Psoas muscle (tissue), 8 donors: ENCODE results near the gene SNX17. TPM values are rescaled to one million over a fixed set of nuclear protein-coding genes. Genes with fewer than 3 reads are reported as not detected.

ENCODE experiments used
- ATAC-seq, 4 donors: fragments of 200-7000 bp; cut with Tn5 transposase; one replicate each; pipeline ENCODE4 v1.9.1; 2020; ENCODE audit warnings: moderate library complexity in 3 of 4, mild to moderate bottlenecking in 2 of 4
- DNase-seq, 2 donors: peaks; one replicate each; pipeline ENCODE4 v3.0.0-alpha.2; 2020
- H3K27ac ChIP-seq: fragments of 200-600 bp; one replicate; pipeline ENCODE4 v1.8.0; 2022
- H3K27me3 ChIP-seq, 3 donors: fragments of 200-600 bp in 1 of 3; one replicate each; pipeline versions ENCODE4 v1.6.1 to v1.8.0; 2013 to 2022; ENCODE audit warnings: low read length in 2 of 3, mild to moderate bottlenecking in 2 of 3, moderate library complexity in 1 of 3; ENCODE audit not compliant: insufficient read depth in 3 of 3
- H3K36me3 ChIP-seq, 2 donors: fragments of 200-600 bp in 1 of 2; one replicate each; pipeline versions ENCODE4 v1.6.1 to v1.8.0; 2013 to 2022; ENCODE audit warnings: low read depth in 1 of 2, mild to moderate bottlenecking in 1 of 2, moderate library complexity in 1 of 2; ENCODE audit not compliant: insufficient read depth in 1 of 2
- H3K4me1 ChIP-seq: fragments of 200-600 bp; one replicate; pipeline ENCODE4 v1.8.0; 2022
- H3K4me3 ChIP-seq: fragments of 200-600 bp; one replicate; pipeline ENCODE4 v1.8.0; 2022; ENCODE audit warnings: mild to moderate bottlenecking
- H3K9me3 ChIP-seq: fragments of 200-600 bp; one replicate; pipeline ENCODE4 v1.8.0; 2022
- WGBS, 3 donors: extraction: QIAGEN DNeasy Blood & Tissue Kit; methylation state at CpG; one replicate each; pipeline versions ENCODE4 v1.1.6 to v1.1.7; 2013; 5-methylcytosine and 5-hydroxymethylcytosine counted together
- intact Hi-C, 2 donors: fragments of 100-400 bp; cut with DNase I; formaldehyde crosslinking; loops; one replicate each; pipeline versions ENCODE4 v1.11.0 to v1.14.2; 2022
- polyA plus RNA-seq, 3 donors: library from polyadenylated mRNA; stranded (reverse); fragments of 200-250 nt; gene quantifications; one replicate each; pipeline ENCODE4 v1.2.3, GENCODE V29; 2013
- total RNA-seq, 4 donors: library from RNA; stranded (reverse); fragmentation: NEBNext Ultra II Directional in 2 of 4; extraction: Animal tissue kit (Norgen Biotek cat#: 25700) in 2 of 4; gene quantifications; one replicate each; pipeline versions ENCODE4 v1.2.1 to v1.2.4, GENCODE V29; 2021 to 2023
- TF ChIP-seq, protein P1 (sequence below): fragments of 200-600 bp; IDR thresholded peaks from one replicate; pipeline ENCODE4 v1.8.0; 2022; ENCODE audit warnings: antibody characterized with exemption
- donor health status: healthy with polysubstance abuse.
- donor health status: DM: no; HTN: no; CAD: no; lungs with moderate emphysema.
- donor health status: Bipolar disorder and iron deficiency.
- donor health status: healthy.
- donor health status: DM: yes; HTN: yes; CAD: no.
- donor health status: DM: no; HTN: no; CAD: no.
- donor health status: DM: no; HTN: no; CAD: no.
- donor health status: DM: yes; HTN: yes; CAD: no.

Gene SNX17
- total and polyA plus RNA-seq, 7 donors, result 50.1 to 96.4 (median 60.2) TPM

DNA sequence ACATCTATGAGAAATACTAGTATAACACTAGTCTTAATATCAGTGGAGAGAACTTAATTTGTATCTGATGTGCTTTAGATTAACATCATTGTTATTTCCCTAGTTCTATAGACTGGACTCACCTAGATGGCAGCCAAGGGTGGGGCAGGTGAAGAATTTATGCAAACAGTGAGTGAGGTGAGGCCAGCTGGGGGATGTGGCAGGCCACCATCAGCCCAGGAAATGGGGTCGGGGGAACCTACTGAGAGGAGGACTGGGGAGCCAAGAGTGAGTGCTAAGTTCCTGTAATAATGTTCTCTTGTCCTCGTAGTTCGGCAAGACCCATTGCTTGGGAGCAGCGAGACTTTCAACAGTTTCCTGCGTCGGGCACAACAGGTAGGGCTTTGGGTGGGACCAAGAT is 2.5 kb downstream of the SNX17 start:
- 90 to 95% (median 92%) methylated on average over 6 of the region's 6 CpGs for WGBS, 3 donors
- Histone ChIP-seq H3K27ac (no peak overlapping the region), H3K9me3 (no peaks in the 10 kb centered on the region), H3K27me3 (no peaks in the 10 kb centered on the region), H3K36me3 (peaks cover 9 to 73% of the 10 kb centered on the region in 2 donors), H3K4me3 (no peak overlapping the region), H3K4me1 (peaks cover 29% of the 10 kb centered on the region)
- intact Hi-C loops, result no loop called here
- TF ChIP-seq, protein P1, sequence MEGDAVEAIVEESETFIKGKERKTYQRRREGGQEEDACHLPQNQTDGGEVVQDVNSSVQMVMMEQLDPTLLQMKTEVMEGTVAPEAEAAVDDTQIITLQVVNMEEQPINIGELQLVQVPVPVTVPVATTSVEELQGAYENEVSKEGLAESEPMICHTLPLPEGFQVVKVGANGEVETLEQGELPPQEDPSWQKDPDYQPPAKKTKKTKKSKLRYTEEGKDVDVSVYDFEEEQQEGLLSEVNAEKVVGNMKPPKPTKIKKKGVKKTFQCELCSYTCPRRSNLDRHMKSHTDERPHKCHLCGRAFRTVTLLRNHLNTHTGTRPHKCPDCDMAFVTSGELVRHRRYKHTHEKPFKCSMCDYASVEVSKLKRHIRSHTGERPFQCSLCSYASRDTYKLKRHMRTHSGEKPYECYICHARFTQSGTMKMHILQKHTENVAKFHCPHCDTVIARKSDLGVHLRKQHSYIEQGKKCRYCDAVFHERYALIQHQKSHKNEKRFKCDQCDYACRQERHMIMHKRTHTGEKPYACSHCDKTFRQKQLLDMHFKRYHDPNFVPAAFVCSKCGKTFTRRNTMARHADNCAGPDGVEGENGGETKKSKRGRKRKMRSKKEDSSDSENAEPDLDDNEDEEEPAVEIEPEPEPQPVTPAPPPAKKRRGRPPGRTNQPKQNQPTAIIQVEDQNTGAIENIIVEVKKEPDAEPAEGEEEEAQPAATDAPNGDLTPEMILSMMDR, result no peak
- DNase-seq, result no peak
- ATAC-seq, result no peak

DNA sequence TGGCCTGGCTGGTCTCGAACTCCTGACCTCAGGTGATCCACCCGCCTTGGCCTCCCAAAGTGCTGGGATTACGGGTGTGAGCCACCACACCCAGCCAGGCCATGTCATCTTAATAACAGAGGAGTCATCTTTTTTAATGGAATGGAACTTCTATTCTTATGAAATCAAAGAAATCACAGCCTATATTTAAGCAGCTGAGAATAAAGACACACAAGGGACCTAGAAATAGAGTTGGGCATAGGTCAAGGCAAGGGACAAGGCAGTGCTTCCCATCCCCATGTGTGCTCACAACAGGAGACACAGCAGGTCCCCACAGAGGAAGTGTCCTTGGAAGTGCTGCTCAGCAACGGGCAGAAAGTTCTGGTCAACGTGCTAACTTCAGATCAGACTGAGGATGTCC is 3.2 kb downstream of the SNX17 start:
- intact Hi-C loops, result no loop called here
- Histone ChIP-seq H3K27ac (no peak overlapping the region), H3K4me3 (no peak overlapping the region), H3K36me3 (peaks cover 6 to 73% of the 10 kb centered on the region in 2 donors), H3K27me3 (no peaks in the 10 kb centered on the region), H3K4me1 (peaks cover 26% of the 10 kb centered on the region), H3K9me3 (no peaks in the 10 kb centered on the region)
- TF ChIP-seq, protein P1, result no peak
- 82 to 90% (median 88%) methylated on average over 5 of the region's 5 CpGs for WGBS, 3 donors
- ATAC-seq, result no peak
- no peak for DNase-seq

DNA sequence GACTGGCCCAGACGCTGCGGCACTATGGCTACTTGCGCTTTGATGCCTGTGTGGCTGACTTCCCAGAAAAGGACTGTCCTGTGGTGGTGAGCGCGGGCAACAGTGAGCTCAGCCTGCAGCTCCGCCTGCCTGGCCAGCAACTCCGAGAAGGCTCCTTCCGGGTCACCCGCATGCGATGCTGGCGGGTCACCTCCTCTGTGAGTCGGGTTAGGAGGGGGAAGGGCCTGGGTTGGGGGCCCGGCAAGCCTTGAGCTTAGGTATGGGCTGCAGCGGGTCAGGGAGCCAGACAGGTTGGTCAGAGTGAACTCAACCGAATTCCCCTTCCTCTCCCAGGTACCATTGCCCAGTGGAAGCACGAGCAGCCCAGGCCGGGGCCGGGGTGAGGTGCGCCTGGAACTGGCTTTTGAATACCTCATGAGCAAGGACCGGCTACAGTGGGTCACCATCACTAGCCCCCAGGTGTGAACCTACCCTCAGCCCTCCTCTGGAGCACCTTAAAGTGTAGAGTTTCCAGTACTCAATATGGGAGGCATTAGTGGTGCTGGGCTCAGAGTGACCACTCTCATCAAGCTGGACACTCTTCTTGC is 5.2 kb downstream of the SNX17 start:
- H3K9me3 ChIP-seq, result no peaks in the 10 kb centered on the region
- no peak for DNase-seq
- H3K4me3 ChIP-seq, result no peak overlapping the region
- intact Hi-C loops, result no loop called here
- peaks cover 6 to 70% of the 10 kb centered on the region in 2 donors for H3K36me3 ChIP-seq
- no peaks in the 10 kb centered on the region for H3K27me3 ChIP-seq
- TF ChIP-seq, protein P1, result no peak
- H3K27ac ChIP-seq, result no peak overlapping the region
- H3K4me1 ChIP-seq, result peaks cover 27% of the 10 kb centered on the region
- ATAC-seq, result no peak
- 85 to 90% (median 89%) methylated on average over 19 to 20 of the region's 20 CpGs for WGBS, 3 donors

DNA sequence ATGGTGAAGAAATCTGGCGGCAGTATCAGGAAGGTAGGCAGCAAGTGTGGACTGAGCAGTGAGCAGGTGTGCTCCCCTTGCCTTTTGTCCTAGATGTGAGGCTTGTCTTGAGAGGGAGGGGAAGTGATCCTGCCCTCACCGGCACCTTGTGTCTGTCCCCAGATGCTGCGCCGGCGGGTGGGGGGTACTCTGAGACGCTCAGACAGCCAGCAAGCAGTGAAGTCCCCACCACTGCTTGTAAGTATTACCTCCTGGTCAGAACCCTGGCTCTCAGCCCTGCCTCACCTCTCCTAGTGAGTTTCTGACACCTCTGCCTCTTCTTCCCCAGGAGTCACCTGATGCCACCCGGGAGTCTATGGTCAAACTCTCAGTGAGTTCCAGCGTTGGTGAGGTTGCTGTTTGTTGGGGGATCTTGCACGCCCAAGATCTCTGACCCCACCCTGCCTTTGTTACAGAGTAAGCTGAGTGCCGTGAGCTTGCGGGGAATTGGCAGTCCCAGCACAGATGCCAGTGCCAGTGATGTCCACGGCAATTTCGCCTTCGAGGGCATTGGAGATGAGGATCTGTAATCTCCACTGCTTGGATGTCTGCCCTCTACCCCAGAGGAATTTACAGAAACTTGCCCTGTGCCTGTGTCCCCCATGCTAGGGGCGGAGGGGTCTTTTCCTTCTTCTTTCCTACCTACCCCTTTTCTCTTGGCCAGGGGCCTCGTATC is 5.9 kb downstream of the SNX17 start:
- Histone ChIP-seq H3K36me3 (peaks cover 6 to 72% of the 10 kb centered on the region in 2 donors), H3K27me3 (no peaks in the 10 kb centered on the region), H3K27ac (no peak overlapping the region), H3K9me3 (no peaks in the 10 kb centered on the region), H3K4me1 (peaks cover 27% of the 10 kb centered on the region), H3K4me3 (no peak overlapping the region)
- WGBS, 3 donors, result 62 to 71% (median 63%) methylated on average over 13 to 16 of the region's 16 CpGs
- DNase-seq, result no peak
- TF ChIP-seq, protein P1, result no peak
- intact Hi-C loops, result no loop called here
- ATAC-seq, result no peak
